HCT116 (cell line): ENCODE measurements around the gene MACROD1. TPM values are rescaled to one million over a fixed set of nuclear protein-coding genes. Genes with fewer than 3 reads are reported as not detected.

ENCODE experiments used
- ATAC-seq: fragments of 200-7000 bp; cut with Tn5 transposase; 2 replicates; pipeline ENCODE4 v1.9.1; 2020; ENCODE audit warnings: mild to moderate bottlenecking, moderate library complexity
- BruUV-seq: library from RNA; stranded (reverse); fragments of 400-500 nt; replicated peaks from 2 replicates; lab custom pipeline; 2021; lab: Mats Ljungman, UMichigan
- CTCF ChIA-PET: fragments of 300-600 bp; sonication (Branson Sonifier 250); formaldehyde crosslinking; loops from one replicate; lab custom pipeline; 2021; ENCODE audit warnings: antibody characterized with exemption; lab: Charles Lee
- POLR2A ChIA-PET: fragments of 300-600, 350-600 bp; sonication (Branson Sonifier 250); formaldehyde crosslinking; loops from one replicate; lab custom pipeline; 2021; ENCODE audit warnings: antibody characterized with exemption; lab: Charles Lee
- RAD21 ChIA-PET, 2 experiments: fragments of 300-600 bp; sonication (Branson Sonifier 250); formaldehyde crosslinking; loops; one replicate each; lab custom pipeline; 2023; ENCODE audit warnings: low total read pairs in 2 of 2; ENCODE audit not compliant: uncharacterized antibody in 2 of 2, unreplicated experiment in 2 of 2, low non-redundant PET in 1 of 2; lab: Charles Lee
- DNase-seq: peaks from one replicate; pipeline ENCODE4 v3.0.0-alpha.2; 2010; ENCODE audit warnings: low read depth, low spot score
- H2AFZ ChIP-seq: fragments of 200-600 bp; shearing (Covaris generic), sonication (generic); 2 replicates; pipeline ENCODE4 v1.6.1; 2017; ENCODE audit warnings: low read depth, mixed run types, mixed read lengths, antibody characterized with exemption, low read length; ENCODE audit not compliant: poor library complexity, severe bottlenecking
- H3K27ac ChIP-seq: 2 replicates; pipeline ENCODE4 v1.5.1; 2012; ENCODE audit warnings: low read depth, low read length
- H3K27me3 ChIP-seq: fragments of 200-600 bp; sonication (generic); 2 replicates; pipeline ENCODE4 v1.6.1; 2016; ENCODE audit warnings: mixed run types, low read length, mixed read lengths; ENCODE audit not compliant: insufficient read depth
- H3K36me3 ChIP-seq, 2 experiments: fragments of 200-500 bp in 1 of 2; fragments of 200-600 bp in 1 of 2; sonication (Bioruptor generic) in 1 of 2; sonication (generic) in 1 of 2; 2 replicates each; pipeline versions ENCODE4 v1.5.1 to v1.6.1; 2014 to 2016; ENCODE audit warnings: low read length in 2 of 2, inconsistent platforms in 1 of 2, mixed read lengths in 1 of 2, mixed run types in 1 of 2; ENCODE audit not compliant: insufficient read depth in 2 of 2, control insufficient read depth in 1 of 2
- H3K4me1 ChIP-seq, 2 experiments: fragments of 200-600 bp in 1 of 2; sonication (generic) in 1 of 2; 2 replicates each; pipeline versions ENCODE4 v1.5.1 to v1.6.1; 2012 to 2017; ENCODE audit warnings: low read length in 2 of 2, inconsistent platforms in 1 of 2, mild to moderate bottlenecking in 1 of 2, mixed read lengths in 1 of 2, mixed run types in 1 of 2, moderate library complexity in 1 of 2; ENCODE audit not compliant: insufficient read depth in 2 of 2, control insufficient read depth in 1 of 2
- H3K4me2 ChIP-seq: fragments of 200-600 bp; sonication (generic); 2 replicates; pipeline ENCODE4 v1.6.1; 2017; ENCODE audit warnings: mixed run types, low read length, mixed read lengths
- H3K4me3 ChIP-seq, 2 experiments: fragments of 200-600 bp in 1 of 2; sonication (generic) in 1 of 2; replicated peaks in 1 of 2; 2 replicates each; pipeline ENCODE4 v1.5.1; 2011 to 2016; ENCODE audit warnings: low read length in 2 of 2, control low read depth in 1 of 2, low read depth in 1 of 2, mild to moderate bottlenecking in 1 of 2, mixed read lengths in 1 of 2, mixed run types in 1 of 2
- H3K79me2 ChIP-seq: fragments of 200-600 bp; sonication (generic); 2 replicates; pipeline ENCODE4 v1.6.1; 2017; ENCODE audit warnings: mild to moderate bottlenecking, mixed run types, low read length, moderate library complexity, mixed read lengths; ENCODE audit not compliant: insufficient read depth
- H3K9ac ChIP-seq: fragments of 200-600 bp; sonication (generic); 2 replicates; pipeline ENCODE4 v1.6.1; 2016; ENCODE audit warnings: low read length, mixed read lengths
- H3K9me2 ChIP-seq: fragments of 200-600 bp; sonication (generic), shearing (Covaris generic); 2 replicates; pipeline ENCODE4 v1.6.1; 2017; ENCODE audit warnings: mixed run types, mild to moderate bottlenecking, moderate library complexity; ENCODE audit not compliant: insufficient read depth
- H3K9me3 ChIP-seq, 2 experiments: fragments of 200-500 bp in 1 of 2; fragments of 200-600 bp in 1 of 2; sonication (Bioruptor generic) in 1 of 2; sonication (generic) in 1 of 2; 2 replicates each; pipeline ENCODE4 v1.6.1; 2014 to 2017; ENCODE audit warnings: low read length in 2 of 2, mixed read lengths in 2 of 2, inconsistent platforms in 1 of 2, low read depth in 1 of 2, mild to moderate bottlenecking in 1 of 2, mixed run types in 1 of 2, moderate library complexity in 1 of 2; ENCODE audit not compliant: control insufficient read depth in 1 of 2, insufficient read depth in 1 of 2
- H4K20me1 ChIP-seq: fragments of 200-600 bp; sonication (generic), shearing (Covaris generic); 2 replicates; pipeline ENCODE4 v1.6.1; 2017; ENCODE audit warnings: mixed run types, mild to moderate bottlenecking, moderate library complexity; ENCODE audit not compliant: insufficient read depth
- CBX3 ChIP-seq: IDR thresholded peaks from 2 replicates; pipeline ENCODE4 v1.6.1; 2012; ENCODE audit warnings: low read depth
- EZH2phosphoT487 ChIP-seq: fragments of 200-600 bp; IDR thresholded peaks from 2 replicates; pipeline ENCODE4 v1.6.1; 2018; ENCODE audit warnings: antibody characterized with exemption, borderline replicate concordance
- JUND ChIP-seq: IDR thresholded peaks from 2 replicates; pipeline ENCODE4 v1.6.1; 2012
- POLR2A ChIP-seq: IDR thresholded peaks from 2 replicates; pipeline ENCODE4 v1.7.0; 2011; ENCODE audit warnings: borderline replicate concordance; ENCODE audit not compliant: insufficient read depth, insufficient read length; ENCODE audit errors: extremely low read depth
- POLR2AphosphoS5 ChIP-seq: IDR thresholded peaks from 2 replicates; pipeline ENCODE4 v1.6.1; 2011; ENCODE audit warnings: mild to moderate bottlenecking, low read depth, low read length, moderate library complexity
- RAD21 ChIP-seq: IDR thresholded peaks from 2 replicates; pipeline ENCODE4 v1.6.1; 2012; ENCODE audit warnings: low read depth, mild to moderate bottlenecking
- REST ChIP-seq: IDR thresholded peaks from 2 replicates; pipeline ENCODE4 v1.6.1; 2012; ENCODE audit warnings: low read depth
- SIN3A ChIP-seq: IDR thresholded peaks from 2 replicates; pipeline ENCODE4 v1.6.1; 2012; ENCODE audit warnings: low read depth
- SP1 ChIP-seq: IDR thresholded peaks from 2 replicates; pipeline ENCODE4 v1.6.1; 2012; ENCODE audit warnings: low read depth
- YY1 ChIP-seq: IDR thresholded peaks from 2 replicates; pipeline ENCODE4 v1.6.1; 2011; ENCODE audit warnings: low read length, low read depth, moderate library complexity, mild to moderate bottlenecking; ENCODE audit not compliant: insufficient replicate concordance; ENCODE audit errors: extremely low read depth
- ZBTB33 ChIP-seq: IDR thresholded peaks from 2 replicates; pipeline ENCODE4 v1.6.1; 2011; ENCODE audit warnings: mild to moderate bottlenecking, low read length, moderate library complexity; ENCODE audit not compliant: insufficient replicate concordance; ENCODE audit errors: extremely low read depth
- ZFX ChIP-seq: fragments of 450-650 bp; IDR thresholded peaks from 2 replicates; pipeline ENCODE4 v1.6.1; 2017
- intact Hi-C: fragments of 100-400 bp; cut with micrococcal nuclease; formaldehyde crosslinking; loops from 2 replicates; pipeline ENCODE4 v1.10.0; 2022
- total RNA-seq: library from RNA; stranded (reverse); gene quantifications from one replicate; pipeline ENCODE4 v1.2.1, GENCODE V29; 2021; ENCODE audit not compliant: unreplicated experiment

Gene MACROD1
- total RNA-seq, 1 experiment from 2014 or later: 61.1 TPM

- CTCF ChIA-PET: no interaction called here
- peaks cover under 1% of the 10 kb centered on the region; the same call in 1 of the 2 replicates for H3K79me2 ChIP-seq
- H2AFZ ChIP-seq: no peak overlapping the region
- H3K4me3 ChIP-seq: no peak overlapping the region
- intact Hi-C loops: no loop called here
- H3K9ac ChIP-seq: no peak overlapping the region
- DNase-seq: no peak
- no peaks in the 10 kb centered on the region for H3K9me3 ChIP-seq
- RAD21 ChIA-PET: no interaction called here
- H4K20me1 ChIP-seq: no peaks in the 10 kb centered on the region
- no peak for TF ChIP-seq SIN3A
- no peak for TF ChIP-seq ZBTB33
- no peak for TF ChIP-seq ZFX
- no peak for TF ChIP-seq SP1
- no peak for TF ChIP-seq RAD21
- no peak for TF ChIP-seq YY1
- TF ChIP-seq JUND: no peak
- TF ChIP-seq POLR2AphosphoS5: no peak
- no peak for TF ChIP-seq EZH2phosphoT487
- no peak for TF ChIP-seq POLR2A
- no peak for TF ChIP-seq CBX3
- TF ChIP-seq REST: no peak
- no peak overlapping the region for H3K4me2 ChIP-seq
- no peak overlapping the region for H3K27ac ChIP-seq
- ATAC-seq: no peak
- no TSS peak for BruUV-seq
- H3K4me1 ChIP-seq: peaks cover 0 to 7% of the 10 kb centered on the region in 2 experiments; a peak in 2 of 4 replicates
- POLR2A ChIA-PET: no interaction called here
- no peaks in the 10 kb centered on the region for H3K36me3 ChIP-seq
- no peaks in the 10 kb centered on the region for H3K27me3 ChIP-seq
- H3K9me2 ChIP-seq: no peaks in the 10 kb centered on the region
Measured at GRCh38 chr11:63969461-63969860, 196.5 kb downstream of the MACROD1 start.
